Calu3 (cell line): ENCODE measurements around the gene GLE1. TPM values are rescaled to one million over a fixed set of nuclear protein-coding genes. Genes with fewer than 3 reads are reported as not detected.

ENCODE experiments used
- BruUV-seq: library from RNA; stranded (reverse); fragments of 400-500 nt; replicated peaks from 2 replicates; lab custom pipeline; 2021; lab: Mats Ljungman, UMichigan
- CTCF ChIA-PET: fragments of 300-600 bp; sonication (Branson Sonifier 250); formaldehyde crosslinking; loops from one replicate; lab custom pipeline; 2022; ENCODE audit warnings: antibody characterized with exemption; lab: Charles Lee
- DNase-seq: peaks from one replicate; pipeline ENCODE4 v3.0.0; 2022
- H3K27ac Mint-ChIP-seq: one replicate; pipeline ENCODE4 v1.8.0; 2022; ENCODE audit warnings: mixed read lengths; ENCODE audit not compliant: unreplicated experiment
- H3K27me3 Mint-ChIP-seq: one replicate; pipeline ENCODE4 v1.8.0; 2022; ENCODE audit warnings: mixed read lengths; ENCODE audit not compliant: unreplicated experiment
- H3K36me3 Mint-ChIP-seq: one replicate; pipeline ENCODE4 v1.8.0; 2022; ENCODE audit warnings: mild to moderate bottlenecking, moderate library complexity, mixed read lengths; ENCODE audit not compliant: insufficient read depth, unreplicated experiment
- H3K4me1 Mint-ChIP-seq: one replicate; pipeline ENCODE4 v1.8.0; 2022; ENCODE audit warnings: mild to moderate bottlenecking, low read depth, mixed read lengths; ENCODE audit not compliant: unreplicated experiment
- H3K4me3 Mint-ChIP-seq: one replicate; pipeline ENCODE4 v1.8.0; 2022; ENCODE audit warnings: mild to moderate bottlenecking, low read depth, moderate library complexity, mixed read lengths; ENCODE audit not compliant: unreplicated experiment
- H3K9me3 Mint-ChIP-seq: one replicate; pipeline ENCODE4 v1.8.0; 2022; ENCODE audit warnings: low read depth, mixed read lengths; ENCODE audit not compliant: unreplicated experiment
- CTCF ChIP-seq: fragments of 200-600 bp; IDR thresholded peaks from one replicate; pipeline ENCODE4 v1.8.0; 2022; ENCODE audit warnings: antibody characterized with exemption; ENCODE audit not compliant: unreplicated experiment
- intact Hi-C: fragments of 100-400 bp; cut with micrococcal nuclease; formaldehyde crosslinking; loops from one replicate; pipeline ENCODE4 v1.10.0; 2022; ENCODE audit not compliant: unreplicated experiment
- total RNA-seq: library from RNA; stranded (reverse); gene quantifications from 2 replicates; pipeline ENCODE4 v1.2.3, GENCODE V29; 2022

The GLE1 gene
- total RNA-seq, 1 experiment from 2014 or later: 24.8 TPM

DNA sequence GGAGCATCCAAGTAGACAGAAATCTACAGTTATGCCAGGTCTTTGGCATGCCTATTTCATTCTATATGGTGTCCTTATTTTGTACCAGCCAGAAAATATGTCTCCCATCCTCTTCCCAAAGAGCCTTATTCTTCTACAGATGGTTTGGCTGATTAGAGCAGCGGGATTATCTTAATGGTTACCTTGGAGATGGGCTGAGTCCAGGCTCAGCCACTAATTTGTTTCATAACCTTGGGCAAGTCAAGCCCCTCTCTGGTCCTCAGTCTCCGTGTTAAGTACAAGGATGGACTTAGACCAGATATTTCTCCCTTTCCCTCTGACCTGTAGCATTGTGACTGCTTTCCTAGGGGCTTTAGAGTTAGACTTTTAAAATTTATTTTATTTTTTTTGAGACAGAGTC, 11.1 kb upstream of the GLE1 start:
- no peak for TF ChIP-seq CTCF
- H3K4me1 Mint-ChIP-seq: no peaks in the 10 kb centered on the region
- H3K4me3 Mint-ChIP-seq: no peak overlapping the region
- H3K27me3 Mint-ChIP-seq: no peaks in the 10 kb centered on the region
- H3K27ac Mint-ChIP-seq: no peak overlapping the region
- H3K9me3 Mint-ChIP-seq: no peaks in the 10 kb centered on the region
- H3K36me3 Mint-ChIP-seq: peaks cover 6% of the 10 kb centered on the region
- CTCF ChIA-PET: no interaction called here
- no peak for DNase-seq
- intact Hi-C loops: no loop called here
- no TSS peak for BruUV-seq

- intact Hi-C loops: no loop called here
- no peaks in the 10 kb centered on the region for H3K27me3 Mint-ChIP-seq
- no peaks in the 10 kb centered on the region for H3K9me3 Mint-ChIP-seq
- TF ChIP-seq CTCF: no peak
- H3K36me3 Mint-ChIP-seq: peaks cover 6% of the 10 kb centered on the region
- CTCF ChIA-PET: no interaction called here
- no peak for DNase-seq
- no TSS peak for BruUV-seq
- no peaks in the 10 kb centered on the region for H3K4me1 Mint-ChIP-seq
- H3K4me3 Mint-ChIP-seq: no peak overlapping the region
- H3K27ac Mint-ChIP-seq: no peak overlapping the region
These were observed 10.3 kb upstream of the GLE1 start for GRCh38 chr9:128494108-128494745.

DNA sequence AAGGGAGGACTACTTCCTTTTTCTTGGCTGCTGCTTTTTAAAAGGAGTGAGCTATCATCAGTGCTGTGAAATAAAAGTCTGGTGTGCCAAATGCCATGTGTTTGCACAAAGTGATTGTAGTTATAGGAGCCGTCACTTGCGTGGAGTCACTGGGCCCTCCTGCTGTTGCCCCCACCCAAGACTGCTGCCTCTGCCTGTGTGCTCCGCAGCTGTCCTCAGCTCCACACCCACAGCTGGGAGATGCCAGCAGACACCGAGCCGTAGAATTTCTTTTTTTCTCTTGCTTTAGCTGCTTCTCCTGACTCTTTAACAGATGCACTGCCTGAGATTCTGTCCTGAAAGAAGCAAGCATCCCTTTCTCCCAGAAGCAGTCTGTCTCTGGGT, 9.8 kb upstream of the GLE1 start:
- Mint-ChIP-seq H3K4me1 (no peaks in the 10 kb centered on the region), H3K36me3 (peaks cover 9% of the 10 kb centered on the region), H3K27ac (no peak overlapping the region), H3K9me3 (no peaks in the 10 kb centered on the region), H3K4me3 (no peak overlapping the region), H3K27me3 (no peaks in the 10 kb centered on the region)
- BruUV-seq: no TSS peak
- CTCF ChIA-PET: no interaction called here
- TF ChIP-seq CTCF: no peak
- intact Hi-C loops: no loop called here
- no peak for DNase-seq

DNA sequence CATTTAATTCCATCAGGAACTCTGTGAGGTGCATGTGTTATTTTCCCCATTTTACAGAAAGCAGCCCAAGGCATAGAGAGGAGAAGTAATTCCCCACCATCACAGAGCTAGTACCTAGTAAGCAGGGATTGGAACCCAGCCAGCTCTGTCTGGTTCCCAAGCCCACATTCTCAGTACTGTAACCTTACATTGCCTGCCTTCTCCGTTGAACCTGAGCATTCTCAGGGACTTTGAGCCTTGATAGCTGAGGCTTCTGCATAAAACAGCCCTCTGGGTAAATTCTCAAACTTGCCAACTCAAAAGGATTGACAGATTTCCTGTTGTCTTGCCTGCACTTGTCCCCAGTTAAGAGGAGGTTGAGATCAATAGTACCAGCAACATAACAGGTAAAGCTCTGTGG, 9.2 kb upstream of the GLE1 start:
- intact Hi-C loops: no loop called here
- H3K4me3 Mint-ChIP-seq: no peak overlapping the region
- DNase-seq: no peak
- H3K36me3 Mint-ChIP-seq: peaks cover 15% of the 10 kb centered on the region
- H3K27ac Mint-ChIP-seq: no peak overlapping the region
- CTCF ChIA-PET: no interaction called here
- H3K27me3 Mint-ChIP-seq: no peaks in the 10 kb centered on the region
- no peak for TF ChIP-seq CTCF
- no peaks in the 10 kb centered on the region for H3K4me1 Mint-ChIP-seq
- no TSS peak for BruUV-seq
- H3K9me3 Mint-ChIP-seq: no peaks in the 10 kb centered on the region
